Osteoblast (primary cell): Measurements from ENCODE around the gene MRNIP. TPM values are rescaled to one million over a fixed set of nuclear protein-coding genes. Genes with fewer than 3 reads are reported as not detected.
"Not testable (repeated sequence)": the region's sequence is repeated elsewhere in the genome, so short reads cannot be mapped to it uniquely, and the experiment has no call there.

Experiments
- DNase-seq: peaks from one replicate; pipeline ENCODE4 v3.0.0; 2011; ENCODE audit warnings: low spot score, mixed read lengths; ENCODE audit not compliant: insufficient read length; ENCODE audit errors: missing footprints
- H2AFZ ChIP-seq: 2 replicates; pipeline ENCODE4 v1.6.0; 2011; ENCODE audit warnings: mild to moderate bottlenecking, low read length
- H3K27ac ChIP-seq: 2 replicates; pipeline ENCODE4 v1.5.1; 2011; ENCODE audit warnings: mild to moderate bottlenecking, low read depth, low read length, moderate library complexity
- H3K27me3 ChIP-seq: 2 replicates; pipeline ENCODE4 v1.6.0; 2012; ENCODE audit warnings: mild to moderate bottlenecking, control low read depth, inconsistent platforms, low read length, moderate library complexity; ENCODE audit not compliant: insufficient read depth
- H3K36me3 ChIP-seq: 2 replicates; pipeline ENCODE4 v1.5.1; 2011; ENCODE audit warnings: mild to moderate bottlenecking, low read length, control low read depth, moderate library complexity; ENCODE audit not compliant: insufficient read depth
- H3K4me1 ChIP-seq: 2 replicates; pipeline ENCODE4 v1.5.1; 2011; ENCODE audit warnings: mild to moderate bottlenecking, low read length, control low read depth, moderate library complexity; ENCODE audit not compliant: insufficient read depth
- H3K4me2 ChIP-seq: 2 replicates; pipeline ENCODE4 v1.6.0; 2011; ENCODE audit warnings: mild to moderate bottlenecking, low read length; ENCODE audit not compliant: insufficient read depth
- H3K4me3 ChIP-seq: fragments of 200-600 bp; sonication (generic); 3 replicates; pipeline ENCODE4 v1.5.1; 2012; ENCODE audit warnings: mild to moderate bottlenecking, low read length, inconsistent platforms; ENCODE audit not compliant: insufficient read depth
- H3K79me2 ChIP-seq: 2 replicates; pipeline ENCODE4 v1.6.0; 2012; ENCODE audit warnings: mild to moderate bottlenecking, low read length, control low read depth, inconsistent platforms; ENCODE audit not compliant: insufficient read depth
- H3K9me3 ChIP-seq: 2 replicates; pipeline ENCODE4 v1.5.1; 2011; ENCODE audit warnings: low read depth, low read length, control low read depth
- H4K20me1 ChIP-seq: 2 replicates; pipeline ENCODE4 v1.6.0; 2012; ENCODE audit warnings: mild to moderate bottlenecking, low read length, control low read depth; ENCODE audit not compliant: insufficient read depth
- CTCF ChIP-seq: IDR thresholded peaks from 2 replicates; pipeline ENCODE4 v1.5.1; 2011; ENCODE audit warnings: mild to moderate bottlenecking, low read depth, low read length, moderate library complexity; ENCODE audit errors: extremely low read depth
- total RNA-seq: library from RNA; depleted of rRNA; stranded (reverse); fragments of >200 nt; gene quantifications from 2 replicates; pipeline ENCODE4 v1.2.3, GENCODE V29; 2012

Gene MRNIP
- total RNA-seq, 1 donor, result 10.1 TPM

GRCh38 chr5:179872828-179873575 lies 14.4 kb upstream of the MRNIP start:
- no peak for TF ChIP-seq CTCF
- Histone ChIP-seq H4K20me1 (no peaks in the 10 kb centered on the region), H3K4me2 (no peak overlapping the region), H3K36me3 (peaks cover 66% of the 10 kb centered on the region), H3K4me3 (no peak overlapping the region), H3K27ac (no peak overlapping the region), H3K9me3 (no peaks in the 10 kb centered on the region), H3K79me2 (no peaks in the 10 kb centered on the region), H3K27me3 (no peaks in the 10 kb centered on the region), H2AFZ (no peak overlapping the region), H3K4me1 (no peaks in the 10 kb centered on the region)
- peak; percentile 86 for DNase-seq

- no peak overlapping the region for H2AFZ ChIP-seq
- no peaks in the 10 kb centered on the region for H3K27me3 ChIP-seq
- no peak overlapping the region for H3K4me2 ChIP-seq
- H3K79me2 ChIP-seq, result no peaks in the 10 kb centered on the region
- H3K4me3 ChIP-seq, result no peak overlapping the region
- no peak overlapping the region for H3K27ac ChIP-seq
- no peaks in the 10 kb centered on the region for H4K20me1 ChIP-seq
- no peak for TF ChIP-seq CTCF
- peak; percentile 70 for DNase-seq
- peaks cover 63% of the 10 kb centered on the region for H3K36me3 ChIP-seq
- H3K4me1 ChIP-seq, result no peaks in the 10 kb centered on the region
- no peaks in the 10 kb centered on the region for H3K9me3 ChIP-seq
Observed at GRCh38 chr5:179872055-179872827, 13.6 kb upstream of the MRNIP start.

GRCh38 chr5:179871533-179871932 lies 12.9 kb upstream of the MRNIP start:
- not testable (repeated sequence) for H2AFZ ChIP-seq, H3K79me2 ChIP-seq, H3K4me1 ChIP-seq, H3K4me2 ChIP-seq, DNase-seq, H3K27ac ChIP-seq, H3K4me3 ChIP-seq, H3K9me3 ChIP-seq, H3K27me3 ChIP-seq, H4K20me1 ChIP-seq
- peaks cover 65% of the 10 kb centered on the region for H3K36me3 ChIP-seq

GRCh38 chr5:179870952-179871351 lies 12.3 kb upstream of the MRNIP start:
- Histone ChIP-seq H3K79me2 (no peaks in the 10 kb centered on the region), H2AFZ (no peak overlapping the region), H3K4me2 (no peak overlapping the region), H3K4me1 (no peaks in the 10 kb centered on the region), H3K27ac (no peak overlapping the region), H3K36me3 (peaks cover 63% of the 10 kb centered on the region), H4K20me1 (no peaks in the 10 kb centered on the region), H3K4me3 (no peak overlapping the region), H3K9me3 (no peaks in the 10 kb centered on the region), H3K27me3 (no peaks in the 10 kb centered on the region)
- DNase-seq, result peak; percentile 58
- no peak for TF ChIP-seq CTCF
